SK-N-SH treated with all-trans-retinoic acid at 6 μM for 48 hours (cell line): ENCODE results near the gene SUN3.

ENCODE experiments used
- ATAC-seq: fragments of 200-7000 bp; cut with Tn5 transposase; 3 replicates; pipeline ENCODE4 v1.9.1; 2020; ENCODE audit warnings: mild to moderate bottlenecking, moderate library complexity
- ARNTL ChIP-seq: fragments of 450-650 bp; formaldehyde crosslinking; IDR thresholded peaks from 2 replicates; pipeline ENCODE4 v1.5.0; 2020; ENCODE audit warnings: low read depth, mild to moderate bottlenecking, moderate library complexity, borderline replicate concordance
- BACH2 ChIP-seq: fragments of 250-450 bp; sonication (Bioruptor Pico); IDR thresholded peaks from 2 replicates; pipeline ENCODE4 v1.9.0; 2021; ENCODE audit warnings: mild to moderate bottlenecking, borderline replicate concordance
- CSDC2 ChIP-seq: fragments of 250-450 bp; sonication (Bioruptor Pico); IDR thresholded peaks from 2 replicates; pipeline ENCODE4 v1.5.0; 2020; ENCODE audit warnings: mild to moderate bottlenecking, moderate library complexity
- ESRRG ChIP-seq: fragments of 250-450 bp; sonication (Bioruptor Pico); IDR thresholded peaks from 2 replicates; pipeline ENCODE4 v1.6.1; 2021; ENCODE audit warnings: mild to moderate bottlenecking
- PPARA ChIP-seq: fragments of 250-450 bp; sonication (Bioruptor Pico); IDR thresholded peaks from 2 replicates; pipeline ENCODE4 v1.5.0; 2020; ENCODE audit warnings: mild to moderate bottlenecking, borderline replicate concordance
- SNAI2 ChIP-seq: fragments of 250-450 bp; sonication (Bioruptor Pico); IDR thresholded peaks from 2 replicates; pipeline ENCODE4 v1.5.0; 2020; ENCODE audit warnings: mild to moderate bottlenecking, moderate library complexity
- TCF4 ChIP-seq: fragments of 250-450 bp; sonication (Bioruptor Pico); IDR thresholded peaks from 2 replicates; pipeline ENCODE4 v1.8.0; 2021; ENCODE audit warnings: mild to moderate bottlenecking, moderate library complexity, borderline replicate concordance
- TOX ChIP-seq: fragments of 250-450 bp; sonication (Bioruptor Pico); IDR thresholded peaks from 2 replicates; pipeline ENCODE4 v1.8.0; 2021; ENCODE audit warnings: mild to moderate bottlenecking, moderate library complexity, borderline replicate concordance
- ZC3H10 ChIP-seq: fragments of 250-450 bp; sonication (Bioruptor Pico); IDR thresholded peaks from 2 replicates; pipeline ENCODE4 v1.5.1; 2021; ENCODE audit warnings: mild to moderate bottlenecking, moderate library complexity
- ZFP3 ChIP-seq: fragments of 250-450 bp; sonication (Bioruptor Pico); IDR thresholded peaks from 2 replicates; pipeline ENCODE4 v1.5.0; 2020; ENCODE audit warnings: mild to moderate bottlenecking, moderate library complexity
- ZNF565 ChIP-seq: fragments of 450-650 bp; formaldehyde crosslinking; conservative IDR thresholded peaks from 2 replicates; pipeline ENCODE4 v1.5.0; 2020; ENCODE audit warnings: low read depth, mild to moderate bottlenecking, moderate library complexity
- ZNF70 ChIP-seq: fragments of 450-650 bp; formaldehyde crosslinking; IDR thresholded peaks from 2 replicates; pipeline ENCODE4 v1.5.0; 2020; ENCODE audit warnings: mild to moderate bottlenecking, moderate library complexity
- ZNF8 ChIP-seq: fragments of 450-650 bp; formaldehyde crosslinking; IDR thresholded peaks from 2 replicates; pipeline ENCODE4 v1.5.0; 2020; ENCODE audit warnings: mild to moderate bottlenecking, moderate library complexity
- TF ChIP-seq, protein P1 (sequence below): fragments of 250-450 bp; sonication (Bioruptor Pico); IDR thresholded peaks from 2 replicates; pipeline ENCODE4 v1.5.0; 2020; ENCODE audit warnings: mild to moderate bottlenecking, moderate library complexity
- TF ChIP-seq, protein P2 (sequence below): fragments of 250-450 bp; sonication (Bioruptor Pico); IDR thresholded peaks from 2 replicates; pipeline ENCODE4 v1.5.1; 2020; ENCODE audit warnings: low read depth, mild to moderate bottlenecking, moderate library complexity
- TF ChIP-seq, protein P3 (sequence below): fragments of 250-450 bp; sonication (Bioruptor Pico); IDR thresholded peaks from 2 replicates; pipeline ENCODE4 v1.5.1; 2021; ENCODE audit warnings: mild to moderate bottlenecking, moderate library complexity
- TF ChIP-seq, protein P4 (sequence below): fragments of 250-450 bp; sonication (Bioruptor Pico); IDR thresholded peaks from 2 replicates; pipeline ENCODE4 v1.8.0; 2021; ENCODE audit warnings: low read depth, mild to moderate bottlenecking, moderate library complexity, borderline replicate concordance
- TF ChIP-seq, protein P5 (sequence below): fragments of 250-450 bp; sonication (Bioruptor Pico); IDR thresholded peaks from 2 replicates; pipeline ENCODE4 v1.8.0; 2020; ENCODE audit warnings: mild to moderate bottlenecking, moderate library complexity, borderline replicate concordance

Gene SUN3

DNA sequence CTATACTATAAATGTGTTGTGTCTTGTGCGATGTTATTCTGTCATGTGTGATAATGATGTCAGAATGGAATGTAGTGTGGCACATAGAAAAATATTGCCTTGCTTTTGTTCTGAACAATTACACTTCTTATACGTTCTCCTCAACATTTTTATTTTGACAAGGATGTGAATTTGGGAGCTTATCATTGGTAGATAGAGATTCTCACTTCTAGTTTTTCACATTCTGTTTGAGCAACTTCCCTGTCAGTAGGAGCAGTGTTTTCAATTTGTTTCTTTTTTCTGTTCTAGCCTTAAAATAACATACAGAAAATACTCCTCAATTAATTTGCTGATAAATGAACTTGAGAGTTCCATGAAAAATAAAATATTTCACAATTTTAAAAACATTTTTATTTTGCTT, 17.6 kb downstream of the SUN3 start (continued):
- TF ChIP-seq, protein P1, sequence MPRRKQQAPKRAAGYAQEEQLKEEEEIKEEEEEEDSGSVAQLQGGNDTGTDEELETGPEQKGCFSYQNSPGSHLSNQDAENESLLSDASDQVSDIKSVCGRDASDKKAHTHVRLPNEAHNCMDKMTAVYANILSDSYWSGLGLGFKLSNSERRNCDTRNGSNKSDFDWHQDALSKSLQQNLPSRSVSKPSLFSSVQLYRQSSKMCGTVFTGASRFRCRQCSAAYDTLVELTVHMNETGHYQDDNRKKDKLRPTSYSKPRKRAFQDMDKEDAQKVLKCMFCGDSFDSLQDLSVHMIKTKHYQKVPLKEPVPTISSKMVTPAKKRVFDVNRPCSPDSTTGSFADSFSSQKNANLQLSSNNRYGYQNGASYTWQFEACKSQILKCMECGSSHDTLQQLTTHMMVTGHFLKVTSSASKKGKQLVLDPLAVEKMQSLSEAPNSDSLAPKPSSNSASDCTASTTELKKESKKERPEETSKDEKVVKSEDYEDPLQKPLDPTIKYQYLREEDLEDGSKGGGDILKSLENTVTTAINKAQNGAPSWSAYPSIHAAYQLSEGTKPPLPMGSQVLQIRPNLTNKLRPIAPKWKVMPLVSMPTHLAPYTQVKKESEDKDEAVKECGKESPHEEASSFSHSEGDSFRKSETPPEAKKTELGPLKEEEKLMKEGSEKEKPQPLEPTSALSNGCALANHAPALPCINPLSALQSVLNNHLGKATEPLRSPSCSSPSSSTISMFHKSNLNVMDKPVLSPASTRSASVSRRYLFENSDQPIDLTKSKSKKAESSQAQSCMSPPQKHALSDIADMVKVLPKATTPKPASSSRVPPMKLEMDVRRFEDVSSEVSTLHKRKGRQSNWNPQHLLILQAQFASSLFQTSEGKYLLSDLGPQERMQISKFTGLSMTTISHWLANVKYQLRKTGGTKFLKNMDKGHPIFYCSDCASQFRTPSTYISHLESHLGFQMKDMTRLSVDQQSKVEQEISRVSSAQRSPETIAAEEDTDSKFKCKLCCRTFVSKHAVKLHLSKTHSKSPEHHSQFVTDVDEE (CRISPR knock-in tag), result no peak
- TF ChIP-seq ZNF565 (CRISPR knock-in tag), result no peak
- TF ChIP-seq ZFP3, result no peak
- TF ChIP-seq, protein P2, sequence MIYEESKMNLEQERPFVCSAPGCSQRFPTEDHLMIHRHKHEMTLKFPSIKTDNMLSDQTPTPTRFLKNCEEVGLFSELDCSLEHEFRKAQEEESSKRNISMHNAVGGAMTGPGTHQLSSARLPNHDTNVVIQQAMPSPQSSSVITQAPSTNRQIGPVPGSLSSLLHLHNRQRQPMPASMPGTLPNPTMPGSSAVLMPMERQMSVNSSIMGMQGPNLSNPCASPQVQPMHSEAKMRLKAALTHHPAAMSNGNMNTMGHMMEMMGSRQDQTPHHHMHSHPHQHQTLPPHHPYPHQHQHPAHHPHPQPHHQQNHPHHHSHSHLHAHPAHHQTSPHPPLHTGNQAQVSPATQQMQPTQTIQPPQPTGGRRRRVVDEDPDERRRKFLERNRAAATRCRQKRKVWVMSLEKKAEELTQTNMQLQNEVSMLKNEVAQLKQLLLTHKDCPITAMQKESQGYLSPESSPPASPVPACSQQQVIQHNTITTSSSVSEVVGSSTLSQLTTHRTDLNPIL (CRISPR knock-in tag), result no peak
- no peak for TF ChIP-seq TOX (CRISPR knock-in tag)

DNA sequence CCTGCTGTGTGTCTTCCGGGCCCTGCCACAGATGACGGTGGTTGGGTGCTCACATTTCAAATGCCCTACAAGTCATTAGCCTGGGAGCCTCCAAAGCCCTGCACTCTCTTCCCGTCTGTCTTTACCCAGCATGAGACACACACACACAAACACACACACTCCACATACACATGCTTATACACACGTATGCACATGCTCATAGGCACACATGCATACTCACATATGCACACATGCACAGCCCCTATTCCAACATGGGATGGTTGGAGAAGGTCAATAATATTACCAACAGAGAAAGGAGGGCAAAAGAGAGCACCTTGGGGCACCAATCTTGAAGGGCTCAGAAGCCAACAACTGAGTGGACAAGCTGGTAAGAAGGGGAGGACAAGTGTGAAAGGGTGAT, 19.0 kb downstream of the SUN3 start:
- ATAC-seq, result no peak
- TF ChIP-seq ARNTL (CRISPR knock-in tag) (no peak), SNAI2 (CRISPR knock-in tag) (no peak), PPARA (CRISPR knock-in tag) (no peak), ZC3H10 (CRISPR knock-in tag) (no peak), TOX (CRISPR knock-in tag) (no peak), ZFP3 (no peak), CSDC2 (CRISPR knock-in tag) (no peak), BACH2 (CRISPR knock-in tag) (no peak), ESRRG (CRISPR knock-in tag) (no peak), ZNF565 (CRISPR knock-in tag) (no peak), ZNF8 (CRISPR knock-in tag) (no peak), ZNF70 (no peak), TCF4 (no peak)
- TF ChIP-seq, protein P3, sequence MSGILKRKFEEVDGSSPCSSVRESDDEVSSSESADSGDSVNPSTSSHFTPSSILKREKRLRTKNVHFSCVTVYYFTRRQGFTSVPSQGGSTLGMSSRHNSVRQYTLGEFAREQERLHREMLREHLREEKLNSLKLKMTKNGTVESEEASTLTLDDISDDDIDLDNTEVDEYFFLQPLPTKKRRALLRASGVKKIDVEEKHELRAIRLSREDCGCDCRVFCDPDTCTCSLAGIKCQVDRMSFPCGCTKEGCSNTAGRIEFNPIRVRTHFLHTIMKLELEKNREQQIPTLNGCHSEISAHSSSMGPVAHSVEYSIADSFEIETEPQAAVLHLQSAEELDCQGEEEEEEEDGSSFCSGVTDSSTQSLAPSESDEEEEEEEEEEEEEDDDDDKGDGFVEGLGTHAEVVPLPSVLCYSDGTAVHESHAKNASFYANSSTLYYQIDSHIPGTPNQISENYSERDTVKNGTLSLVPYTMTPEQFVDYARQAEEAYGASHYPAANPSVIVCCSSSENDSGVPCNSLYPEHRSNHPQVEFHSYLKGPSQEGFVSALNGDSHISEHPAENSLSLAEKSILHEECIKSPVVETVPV (CRISPR knock-in tag), result no peak
- TF ChIP-seq, protein P4, sequence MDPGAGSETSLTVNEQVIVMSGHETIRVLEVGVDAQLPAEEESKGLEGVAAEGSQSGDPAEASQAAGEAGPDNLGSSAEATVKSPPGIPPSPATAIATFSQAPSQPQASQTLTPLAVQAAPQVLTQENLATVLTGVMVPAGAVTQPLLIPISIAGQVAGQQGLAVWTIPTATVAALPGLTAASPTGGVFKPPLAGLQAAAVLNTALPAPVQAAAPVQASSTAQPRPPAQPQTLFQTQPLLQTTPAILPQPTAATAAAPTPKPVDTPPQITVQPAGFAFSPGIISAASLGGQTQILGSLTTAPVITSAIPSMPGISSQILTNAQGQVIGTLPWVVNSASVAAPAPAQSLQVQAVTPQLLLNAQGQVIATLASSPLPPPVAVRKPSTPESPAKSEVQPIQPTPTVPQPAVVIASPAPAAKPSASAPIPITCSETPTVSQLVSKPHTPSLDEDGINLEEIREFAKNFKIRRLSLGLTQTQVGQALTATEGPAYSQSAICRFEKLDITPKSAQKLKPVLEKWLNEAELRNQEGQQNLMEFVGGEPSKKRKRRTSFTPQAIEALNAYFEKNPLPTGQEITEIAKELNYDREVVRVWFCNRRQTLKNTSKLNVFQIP (CRISPR knock-in tag), result no peak
- TF ChIP-seq, protein P1 (CRISPR knock-in tag), result no peak
- TF ChIP-seq, protein P2 (CRISPR knock-in tag), result no peak
- TF ChIP-seq, protein P5, sequence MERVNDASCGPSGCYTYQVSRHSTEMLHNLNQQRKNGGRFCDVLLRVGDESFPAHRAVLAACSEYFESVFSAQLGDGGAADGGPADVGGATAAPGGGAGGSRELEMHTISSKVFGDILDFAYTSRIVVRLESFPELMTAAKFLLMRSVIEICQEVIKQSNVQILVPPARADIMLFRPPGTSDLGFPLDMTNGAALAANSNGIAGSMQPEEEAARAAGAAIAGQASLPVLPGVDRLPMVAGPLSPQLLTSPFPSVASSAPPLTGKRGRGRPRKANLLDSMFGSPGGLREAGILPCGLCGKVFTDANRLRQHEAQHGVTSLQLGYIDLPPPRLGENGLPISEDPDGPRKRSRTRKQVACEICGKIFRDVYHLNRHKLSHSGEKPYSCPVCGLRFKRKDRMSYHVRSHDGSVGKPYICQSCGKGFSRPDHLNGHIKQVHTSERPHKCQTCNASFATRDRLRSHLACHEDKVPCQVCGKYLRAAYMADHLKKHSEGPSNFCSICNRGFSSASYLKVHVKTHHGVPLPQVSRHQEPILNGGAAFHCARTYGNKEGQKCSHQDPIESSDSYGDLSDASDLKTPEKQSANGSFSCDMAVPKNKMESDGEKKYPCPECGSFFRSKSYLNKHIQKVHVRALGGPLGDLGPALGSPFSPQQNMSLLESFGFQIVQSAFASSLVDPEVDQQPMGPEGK (CRISPR knock-in tag), result no peak
